A375 (cell line): ENCODE data around the gene SLC22A1. TPM values are rescaled to one million over a fixed set of nuclear protein-coding genes. Genes with fewer than 3 reads are reported as not detected.

Source experiments
- small RNA-seq: library from RNA; depleted of rRNA; stranded (forward); fragments of <200 nt; gene quantifications from one replicate; pipeline ENCODE3, GENCODE V24; 2014
- total RNA-seq: library from RNA; depleted of rRNA; stranded (reverse); fragments of >200 nt; shearing (Covaris generic); gene quantifications from 2 replicates; pipeline ENCODE4 v1.2.3, GENCODE V29; 2014; rRNA removed

The SLC22A1 gene
- total RNA-seq, result 0.05 TPM in 1 of 2 replicates, not detected in the other

GRCh38 chr6:160121558-160121957 lies at the start of gene SLC22A1:
Gene SLC22A1 (plus strand): TSS chr6:160121815. CDS start chr6:160121936, 121 bp downstream.

Small RNAs within 50 kb of the gene (small RNA-seq; reads per million reads assigned to genes)
- gene AL645733.1, result not detected

Other genes starting within 250 kb of the SLC22A1 start
- not detected in 2 replicates for gene MAS1, start 230.8 kb upstream of the SLC22A1 start, total RNA-seq
- 33.0 and 40.7 TPM in 2 replicates for gene IGF2R, start 152.7 kb upstream of the SLC22A1 start, total RNA-seq
- gene SLC22A2, start 137.0 kb downstream of the SLC22A1 start, total RNA-seq, result not detected in 2 replicates
- not detected in 2 replicates for gene SLC22A3, start 226.6 kb downstream of the SLC22A1 start, total RNA-seq